HepG2 (cell line): ENCODE data around the gene MT1G. TPM values are rescaled to one million over a fixed set of nuclear protein-coding genes. Genes with fewer than 3 reads are reported as not detected.

Source experiments
- ATAC-seq: fragments of 200-7000 bp; cut with Tn5 transposase; 3 replicates; pipeline ENCODE4 v1.9.1; 2020; ENCODE audit warnings: mild to moderate bottlenecking, moderate library complexity
- BruUV-seq: library from RNA; stranded (reverse); fragments of 400-500 nt; replicated peaks from 2 replicates; lab custom pipeline; 2021; lab: Mats Ljungman, UMichigan
- CTCF ChIA-PET: fragments of 300-600 bp; formaldehyde crosslinking; extraction: SDS; loops from one replicate; lab custom pipeline; 2021; ENCODE audit warnings: low total read pairs, inconsistent platforms, low intra/inter-chr PET ratio; lab: Yijun Ruan, JAX
- POLR2A ChIA-PET: fragments of 350-600 bp; sonication (Branson Sonifier 250); formaldehyde crosslinking; loops from one replicate; lab custom pipeline; 2020; ENCODE audit warnings: antibody characterized with exemption, inconsistent platforms; lab: Yijun Ruan, JAX
- DNase-seq: peaks from one replicate; pipeline ENCODE4 v3.0.0-alpha.2; 2015; ENCODE audit warnings: low spot score
- FAIRE-seq: peaks from 3 replicates; lab custom pipeline; 2011; peaks lifted over from hg19 to GRCh38; lab: Jason Lieb, UNC
- H2AFZ ChIP-seq: one replicate; pipeline ENCODE4 v1.6.1; 2011; ENCODE audit warnings: low read length, inconsistent platforms
- H3K27ac ChIP-seq: fragments of 300-600 bp; 3 replicates; pipeline ENCODE4 v1.8.0; 2011; ENCODE audit warnings: mixed run types, mild to moderate bottlenecking, mixed read lengths, low read length, inconsistent platforms; ENCODE audit not compliant: insufficient read depth; ENCODE audit errors: extremely low read length
- H3K27me3 ChIP-seq, 2 experiments: fragments of 200-600 bp in 1 of 2; 2 replicates in 1 of 2; 3 replicates in 1 of 2; pipeline versions ENCODE4 v1.6.0 to v1.8.0; 2011; ENCODE audit warnings: low read length in 2 of 2, mild to moderate bottlenecking in 2 of 2, moderate library complexity in 2 of 2, inconsistent platforms in 1 of 2; ENCODE audit not compliant: insufficient read depth in 2 of 2, control insufficient read depth in 1 of 2
- H3K36me3 ChIP-seq, 2 experiments: fragments of 200-600 bp in 1 of 2; replicated peaks in 1 of 2; 2 replicates in 1 of 2; 3 replicates in 1 of 2; pipeline versions ENCODE4 v1.5.1 to v1.8.0; 2011; ENCODE audit warnings: low read length in 2 of 2, inconsistent platforms in 1 of 2; ENCODE audit not compliant: insufficient read depth in 2 of 2, control insufficient read depth in 1 of 2
- H3K4me1 ChIP-seq: 2 replicates; pipeline ENCODE4 v1.5.1; 2012; ENCODE audit warnings: low read length, inconsistent platforms; ENCODE audit not compliant: insufficient read depth
- H3K4me2 ChIP-seq: 2 replicates; pipeline ENCODE4 v1.6.0; 2011; ENCODE audit warnings: low read depth, low read length, inconsistent platforms
- H3K4me3 ChIP-seq, 3 experiments: fragments of 200-600 bp in 1 of 3; sonication (generic), shearing (Covaris generic) in 1 of 3; replicated peaks in 1 of 3; 2 replicates each; pipeline ENCODE4 v1.5.1; 2011 to 2016; ENCODE audit warnings: low read length in 3 of 3, inconsistent platforms in 2 of 3, low read depth in 2 of 3, mild to moderate bottlenecking in 2 of 3, control low read depth in 1 of 3, mixed read lengths in 1 of 3; ENCODE audit not compliant: insufficient read depth in 1 of 3
- H3K79me2 ChIP-seq: one replicate; pipeline ENCODE4 v1.6.1; 2011; ENCODE audit warnings: low read length, inconsistent platforms; ENCODE audit not compliant: insufficient read depth
- H3K9ac ChIP-seq: 2 replicates; pipeline ENCODE4 v1.6.0; 2011; ENCODE audit warnings: mild to moderate bottlenecking, low read depth, low read length, inconsistent platforms; ENCODE audit not compliant: insufficient read depth
- H3K9me3 ChIP-seq: 2 replicates; pipeline ENCODE4 v1.5.1; 2012; ENCODE audit warnings: mild to moderate bottlenecking, low read length
- H4K20me1 ChIP-seq: 2 replicates; pipeline ENCODE4 v1.6.0; 2011; ENCODE audit warnings: inconsistent platforms, mild to moderate bottlenecking, low read length, moderate library complexity; ENCODE audit not compliant: insufficient read depth
- CENPT ChIP-seq: sonication (generic); formaldehyde crosslinking; IDR thresholded peaks from 2 replicates; pipeline ENCODE4 v1.8.0; 2022; ENCODE audit warnings: low read depth, mild to moderate bottlenecking, moderate library complexity, missing genetic modification reagents
- KAT8 ChIP-seq: IDR thresholded peaks from 2 replicates; pipeline ENCODE4 v1.6.1; 2016; ENCODE audit warnings: missing genetic modification reagents, missing compliant biosample characterization
- KDM3A ChIP-seq: IDR thresholded peaks from 2 replicates; pipeline ENCODE4 v1.6.1; 2018; ENCODE audit warnings: low read depth, missing compliant biosample characterization
- RARG ChIP-seq: sonication (generic); formaldehyde crosslinking; IDR thresholded peaks from 2 replicates; pipeline ENCODE4 v1.4.0; 2020; ENCODE audit warnings: low read depth, mild to moderate bottlenecking, missing genetic modification reagents
- RFXAP ChIP-seq: sonication (generic); formaldehyde crosslinking; IDR thresholded peaks from 2 replicates; pipeline ENCODE4 v1.4.0; 2020; ENCODE audit warnings: missing genetic modification reagents, borderline replicate concordance
- WGBS: methylation state at CpG from one replicate; pipeline ENCODE4 v1.1.6; 2017; ENCODE audit warnings: low lambda C conversion rate; 5-methylcytosine and 5-hydroxymethylcytosine counted together
- in situ Hi-C: cut with HindIII; loops from 2 replicates; pipeline ENCODE4 v1.10.0; 2017; ENCODE audit warnings: low pct_unique_long_range_greater_than_20kb; ENCODE audit not compliant: extremely low pct_ligation_motif_present
- intact Hi-C: fragments of 100-400 bp; cut with micrococcal nuclease; formaldehyde crosslinking; loops from one replicate; pipeline ENCODE4 v1.10.0; 2022; ENCODE audit not compliant: unreplicated experiment
- polyA plus RNA-seq, 8 experiments: library from polyadenylated mRNA; depleted of rRNA in 3 of 8; stranded (reverse) in 7 of 8; unstranded in 1 of 8; fragments of >200 nt; fragmentation: Illumina TruSeq in 4 of 8; extraction: Trizol in 4 of 8; gene quantifications; 2 replicates each; pipeline versions ENCODE4 v1.2.1 to v1.2.3, GENCODE V29; 2011 to 2016; ENCODE audit warnings: low read depth in 4 of 8, missing spikeins in 1 of 8, mixed read lengths in 1 of 8; ENCODE audit not compliant: insufficient read depth in 1 of 8
- total RNA-seq, 5 experiments: library from RNA; depleted of rRNA; stranded (reverse); fragments of >200 nt; fragmentation: Illumina TruSeq; extraction: Trizol; gene quantifications; 2 replicates each; pipeline ENCODE4 v1.2.3, GENCODE V29; 2016; ENCODE audit warnings: low read depth in 1 of 5
- TF ChIP-seq, protein P1 (sequence below): sonication (generic); formaldehyde crosslinking; IDR thresholded peaks from 2 replicates; pipeline ENCODE4 v1.9.0; 2021; ENCODE audit warnings: missing genetic modification reagents, mild to moderate bottlenecking, borderline replicate concordance
- TF ChIP-seq, protein P2 (sequence below): sonication (generic); formaldehyde crosslinking; IDR thresholded peaks from 2 replicates; pipeline ENCODE4 v1.4.0; 2020; ENCODE audit warnings: missing genetic modification reagents, mild to moderate bottlenecking, borderline replicate concordance
- TF ChIP-seq, protein P3 (sequence below), 2 experiments: sonication (generic) in 1 of 2; formaldehyde crosslinking in 1 of 2; IDR thresholded peaks; 2 replicates each; pipeline versions ENCODE4 v1.5.1 to v1.6.1; 2011 to 2020; ENCODE audit warnings: borderline replicate concordance in 1 of 2, low read depth in 1 of 2, low read length in 1 of 2, mild to moderate bottlenecking in 1 of 2, missing genetic modification reagents in 1 of 2, moderate library complexity in 1 of 2
- TF ChIP-seq, protein P4 (sequence below): sonication (generic); formaldehyde crosslinking; IDR thresholded peaks from 2 replicates; pipeline ENCODE4 v1.5.1; 2020; ENCODE audit warnings: mild to moderate bottlenecking, missing genetic modification reagents, moderate library complexity

Gene MT1G
- total and polyA plus RNA-seq, 2 of the 13 experiments (the other 11 are each of a cell fraction or from before 2014, with no cell fraction given), result 3.6 to 377 TPM

DNA sequence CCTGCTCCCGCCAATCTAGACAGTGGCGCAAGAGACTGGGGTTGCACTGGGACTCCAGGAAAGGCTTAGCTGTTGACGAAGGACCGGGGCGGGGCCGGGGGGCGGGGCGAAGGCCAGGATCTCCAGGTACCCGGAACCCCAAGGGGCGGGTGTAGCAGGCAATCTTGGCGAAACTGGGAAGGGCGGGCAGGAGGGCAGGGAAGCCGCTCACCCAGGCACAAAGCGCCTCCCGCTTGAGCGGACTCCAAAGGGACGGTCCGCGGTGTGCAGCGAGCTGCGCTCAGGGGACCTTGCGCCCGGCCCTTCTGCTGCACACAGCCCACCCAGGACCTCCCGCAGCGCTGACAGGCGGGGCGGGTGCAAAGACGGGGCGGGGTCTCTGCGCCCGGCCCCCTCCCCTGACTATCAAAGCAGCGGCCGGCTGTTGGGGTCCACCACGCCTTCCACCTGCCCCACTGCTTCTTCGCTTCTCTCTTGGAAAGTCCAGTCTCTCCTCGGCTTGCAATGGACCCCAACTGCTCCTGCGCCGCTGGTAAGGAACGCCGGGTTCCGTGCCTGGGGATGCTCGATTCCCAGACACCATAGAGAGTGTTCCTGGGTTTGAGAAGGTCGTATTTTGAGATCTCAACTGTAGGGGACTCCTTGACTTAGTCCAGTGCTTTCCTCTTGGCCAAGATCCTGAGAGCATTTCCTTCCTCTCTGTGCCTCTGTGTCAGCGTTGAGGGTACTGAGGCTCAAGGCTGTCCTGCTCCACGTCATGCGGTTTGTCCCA lies 10.1 kb downstream of the MT1G start, which contains the start of gene MT1F (continued):
- TF ChIP-seq, protein P1, sequence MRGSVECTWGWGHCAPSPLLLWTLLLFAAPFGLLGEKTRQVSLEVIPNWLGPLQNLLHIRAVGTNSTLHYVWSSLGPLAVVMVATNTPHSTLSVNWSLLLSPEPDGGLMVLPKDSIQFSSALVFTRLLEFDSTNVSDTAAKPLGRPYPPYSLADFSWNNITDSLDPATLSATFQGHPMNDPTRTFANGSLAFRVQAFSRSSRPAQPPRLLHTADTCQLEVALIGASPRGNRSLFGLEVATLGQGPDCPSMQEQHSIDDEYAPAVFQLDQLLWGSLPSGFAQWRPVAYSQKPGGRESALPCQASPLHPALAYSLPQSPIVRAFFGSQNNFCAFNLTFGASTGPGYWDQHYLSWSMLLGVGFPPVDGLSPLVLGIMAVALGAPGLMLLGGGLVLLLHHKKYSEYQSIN (CRISPR knock-in tag), result no peak
- TF ChIP-seq KDM3A, result no peak; the same call in 1 of the 2 replicates
- TF ChIP-seq, protein P2, sequence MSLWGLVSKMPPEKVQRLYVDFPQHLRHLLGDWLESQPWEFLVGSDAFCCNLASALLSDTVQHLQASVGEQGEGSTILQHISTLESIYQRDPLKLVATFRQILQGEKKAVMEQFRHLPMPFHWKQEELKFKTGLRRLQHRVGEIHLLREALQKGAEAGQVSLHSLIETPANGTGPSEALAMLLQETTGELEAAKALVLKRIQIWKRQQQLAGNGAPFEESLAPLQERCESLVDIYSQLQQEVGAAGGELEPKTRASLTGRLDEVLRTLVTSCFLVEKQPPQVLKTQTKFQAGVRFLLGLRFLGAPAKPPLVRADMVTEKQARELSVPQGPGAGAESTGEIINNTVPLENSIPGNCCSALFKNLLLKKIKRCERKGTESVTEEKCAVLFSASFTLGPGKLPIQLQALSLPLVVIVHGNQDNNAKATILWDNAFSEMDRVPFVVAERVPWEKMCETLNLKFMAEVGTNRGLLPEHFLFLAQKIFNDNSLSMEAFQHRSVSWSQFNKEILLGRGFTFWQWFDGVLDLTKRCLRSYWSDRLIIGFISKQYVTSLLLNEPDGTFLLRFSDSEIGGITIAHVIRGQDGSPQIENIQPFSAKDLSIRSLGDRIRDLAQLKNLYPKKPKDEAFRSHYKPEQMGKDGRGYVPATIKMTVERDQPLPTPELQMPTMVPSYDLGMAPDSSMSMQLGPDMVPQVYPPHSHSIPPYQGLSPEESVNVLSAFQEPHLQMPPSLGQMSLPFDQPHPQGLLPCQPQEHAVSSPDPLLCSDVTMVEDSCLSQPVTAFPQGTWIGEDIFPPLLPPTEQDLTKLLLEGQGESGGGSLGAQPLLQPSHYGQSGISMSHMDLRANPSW (CRISPR knock-in tag), result no peak
- TF ChIP-seq KAT8 (CRISPR knock-in tag), result peak; percentile 48; the same call in 1 of the 2 replicates

DNA sequence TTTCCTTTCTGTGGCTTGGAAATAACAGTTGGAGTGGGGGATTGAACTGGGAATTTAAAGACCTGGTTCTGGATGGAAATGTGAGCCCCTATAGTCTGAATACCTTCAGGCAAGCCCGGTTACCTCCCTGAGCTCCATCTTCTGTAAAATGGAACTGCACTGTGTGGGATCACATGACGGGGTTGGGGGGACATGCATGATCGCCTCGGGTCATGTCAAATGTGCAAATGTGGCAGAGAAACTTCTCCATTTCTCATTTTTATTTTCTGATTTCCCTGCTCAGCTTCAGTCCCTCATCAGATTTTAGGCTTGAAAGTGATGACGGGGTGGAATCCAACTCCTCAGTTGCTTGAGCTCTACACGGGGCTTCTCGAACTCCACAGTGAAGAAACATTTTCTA lies 14.6 kb downstream of the MT1G start:
- ATAC-seq (no peak), FAIRE-seq (no peak), DNase-seq (no peak)
- Histone ChIP-seq H3K4me1 (peaks cover 22% of the 10 kb centered on the region), H3K4me2 (no peak overlapping the region), H3K27me3 (peaks cover 2 to 26% of the 10 kb centered on the region in 2 experiments; a peak in 3 of 5 replicates), H3K4me3 (no peak overlapping the region), H3K27ac (no peak overlapping the region), H3K36me3 (no peaks in the 10 kb centered on the region), H3K79me2 (no peaks in the 10 kb centered on the region), H4K20me1 (no peaks in the 10 kb centered on the region), H3K9me3 (no peaks in the 10 kb centered on the region), H2AFZ (no peak overlapping the region), H3K9ac (no peak overlapping the region)
- no TSS peak for BruUV-seq
- ChIA-PET POLR2A (no interaction called here), CTCF (no interaction called here)
- 40% methylated on average over 7 of the region's 7 CpGs for WGBS
- intact Hi-C loops (loop anchor here (10.0 kb wide), 1 partner anchor 48 kb away; the partner anchor contains the start of gene MT2A), in situ Hi-C loops (no loop called here)
- TF ChIP-seq RARG (CRISPR knock-in tag) (no peak), RFXAP (no peak), CENPT (no peak)
- TF ChIP-seq, protein P3, sequence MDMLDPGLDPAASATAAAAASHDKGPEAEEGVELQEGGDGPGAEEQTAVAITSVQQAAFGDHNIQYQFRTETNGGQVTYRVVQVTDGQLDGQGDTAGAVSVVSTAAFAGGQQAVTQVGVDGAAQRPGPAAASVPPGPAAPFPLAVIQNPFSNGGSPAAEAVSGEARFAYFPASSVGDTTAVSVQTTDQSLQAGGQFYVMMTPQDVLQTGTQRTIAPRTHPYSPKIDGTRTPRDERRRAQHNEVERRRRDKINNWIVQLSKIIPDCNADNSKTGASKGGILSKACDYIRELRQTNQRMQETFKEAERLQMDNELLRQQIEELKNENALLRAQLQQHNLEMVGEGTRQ (IDR thresholded peaks at IDR 0.05; ENCODE audit: low read depth, low read length), result no peak
- TF ChIP-seq, protein P3 (CRISPR knock-in tag; IDR thresholded peaks at IDR 0.05; ENCODE audit: borderline replicate concordance), result no peak
- TF ChIP-seq, protein P4, sequence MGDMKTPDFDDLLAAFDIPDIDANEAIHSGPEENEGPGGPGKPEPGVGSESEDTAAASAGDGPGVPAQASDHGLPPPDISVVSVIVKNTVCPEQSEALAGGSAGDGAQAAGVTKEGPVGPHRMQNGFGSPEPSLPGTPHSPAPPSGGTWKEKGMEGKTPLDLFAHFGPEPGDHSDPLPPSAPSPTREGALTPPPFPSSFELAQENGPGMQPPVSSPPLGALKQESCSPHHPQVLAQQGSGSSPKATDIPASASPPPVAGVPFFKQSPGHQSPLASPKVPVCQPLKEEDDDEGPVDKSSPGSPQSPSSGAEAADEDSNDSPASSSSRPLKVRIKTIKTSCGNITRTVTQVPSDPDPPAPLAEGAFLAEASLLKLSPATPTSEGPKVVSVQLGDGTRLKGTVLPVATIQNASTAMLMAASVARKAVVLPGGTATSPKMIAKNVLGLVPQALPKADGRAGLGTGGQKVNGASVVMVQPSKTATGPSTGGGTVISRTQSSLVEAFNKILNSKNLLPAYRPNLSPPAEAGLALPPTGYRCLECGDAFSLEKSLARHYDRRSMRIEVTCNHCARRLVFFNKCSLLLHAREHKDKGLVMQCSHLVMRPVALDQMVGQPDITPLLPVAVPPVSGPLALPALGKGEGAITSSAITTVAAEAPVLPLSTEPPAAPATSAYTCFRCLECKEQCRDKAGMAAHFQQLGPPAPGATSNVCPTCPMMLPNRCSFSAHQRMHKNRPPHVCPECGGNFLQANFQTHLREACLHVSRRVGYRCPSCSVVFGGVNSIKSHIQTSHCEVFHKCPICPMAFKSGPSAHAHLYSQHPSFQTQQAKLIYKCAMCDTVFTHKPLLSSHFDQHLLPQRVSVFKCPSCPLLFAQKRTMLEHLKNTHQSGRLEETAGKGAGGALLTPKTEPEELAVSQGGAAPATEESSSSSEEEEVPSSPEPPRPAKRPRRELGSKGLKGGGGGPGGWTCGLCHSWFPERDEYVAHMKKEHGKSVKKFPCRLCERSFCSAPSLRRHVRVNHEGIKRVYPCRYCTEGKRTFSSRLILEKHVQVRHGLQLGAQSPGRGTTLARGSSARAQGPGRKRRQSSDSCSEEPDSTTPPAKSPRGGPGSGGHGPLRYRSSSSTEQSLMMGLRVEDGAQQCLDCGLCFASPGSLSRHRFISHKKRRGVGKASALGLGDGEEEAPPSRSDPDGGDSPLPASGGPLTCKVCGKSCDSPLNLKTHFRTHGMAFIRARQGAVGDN (CRISPR knock-in tag), result no peak
